Activated CD4-positive, alpha-beta T cell treated with anti-CD3 and anti-CD28 coated beads, Interleukin-10, Interleukin-2, amounts not matched to agents 100 ng/mL and 50 ng/mL, durations not matched to agents 16 hours and 8 hours (primary cell): ENCODE results near the gene KCNQ1.

Experiments
- DNase-seq: peaks from one replicate; pipeline ENCODE4 v3.0.0-alpha.2; 2020

Gene KCNQ1

DNA sequence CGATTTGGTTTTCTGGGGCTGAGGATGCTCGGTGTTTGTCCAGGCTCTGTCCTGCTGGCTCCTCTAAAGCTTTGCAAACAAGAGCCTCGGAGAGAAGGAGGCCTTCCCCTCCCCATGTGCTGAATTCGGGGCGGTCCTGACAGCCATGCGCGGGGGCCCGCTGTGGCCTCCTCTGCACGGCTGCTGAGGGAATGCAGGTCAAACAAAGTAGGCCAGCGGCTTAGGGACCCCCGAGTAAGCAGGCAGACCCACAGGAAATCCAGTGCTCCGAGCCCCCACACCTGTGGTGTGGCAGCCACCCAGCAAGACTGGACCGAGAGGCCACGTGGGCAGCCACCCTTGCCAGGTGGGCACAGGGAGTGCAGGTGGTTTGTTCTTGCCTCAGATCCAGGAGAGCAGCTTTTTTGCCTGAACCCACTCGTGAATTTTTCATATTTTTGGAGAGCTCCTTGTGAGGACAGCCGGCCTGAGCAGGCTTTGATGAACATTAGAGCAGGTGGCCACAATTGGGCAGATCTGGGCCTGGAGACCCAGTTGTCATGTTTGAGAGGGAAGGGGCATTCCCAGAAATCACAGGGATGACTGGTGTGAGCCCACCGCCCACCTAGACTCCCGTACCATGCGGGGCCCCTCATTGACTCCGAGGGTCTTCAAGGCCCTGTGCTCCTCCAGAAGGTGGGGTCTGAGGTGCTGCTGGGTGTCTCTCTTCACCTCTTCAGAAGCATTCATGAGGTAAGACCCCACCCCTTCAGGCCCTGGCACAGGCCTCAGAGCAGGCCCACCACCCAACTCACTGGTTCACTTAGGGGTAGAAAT is 298.0 kb downstream of the KCNQ1 start:
- DNase-seq: no peak

DNA sequence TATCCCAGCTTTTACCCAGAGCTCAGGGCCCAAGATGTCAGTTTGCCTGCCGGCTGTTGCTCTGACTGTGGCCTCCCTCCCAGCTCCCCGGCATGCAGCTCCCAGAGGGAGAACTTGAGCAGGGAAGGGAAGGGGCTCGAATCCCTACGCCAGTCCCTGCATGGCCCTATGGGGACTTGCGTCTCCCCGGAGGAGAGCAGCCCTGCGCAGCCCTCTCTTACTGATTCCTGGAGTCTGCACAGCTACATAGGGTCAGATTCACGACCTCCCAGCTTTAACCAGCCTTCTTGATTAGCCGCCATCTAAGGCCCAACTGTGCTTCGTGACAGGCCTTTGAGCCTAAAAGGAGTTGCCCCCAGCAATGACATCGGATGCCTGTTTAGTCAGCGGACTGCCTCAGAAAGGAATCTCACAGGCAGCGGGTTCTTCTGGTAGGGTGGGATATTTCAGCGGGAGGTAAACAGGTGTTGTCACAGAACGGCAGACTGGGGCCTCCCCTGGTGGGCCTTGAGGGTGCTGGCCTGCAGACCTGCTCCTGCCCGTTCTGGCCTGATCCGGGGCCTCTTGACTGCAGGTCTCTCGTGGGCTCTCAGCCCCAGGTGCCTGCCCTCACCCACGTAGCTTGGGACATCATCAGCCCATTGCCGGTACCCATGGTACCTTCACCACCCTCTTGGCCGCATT is 298.8 kb downstream of the KCNQ1 start:
- DNase-seq: no peak

DNA sequence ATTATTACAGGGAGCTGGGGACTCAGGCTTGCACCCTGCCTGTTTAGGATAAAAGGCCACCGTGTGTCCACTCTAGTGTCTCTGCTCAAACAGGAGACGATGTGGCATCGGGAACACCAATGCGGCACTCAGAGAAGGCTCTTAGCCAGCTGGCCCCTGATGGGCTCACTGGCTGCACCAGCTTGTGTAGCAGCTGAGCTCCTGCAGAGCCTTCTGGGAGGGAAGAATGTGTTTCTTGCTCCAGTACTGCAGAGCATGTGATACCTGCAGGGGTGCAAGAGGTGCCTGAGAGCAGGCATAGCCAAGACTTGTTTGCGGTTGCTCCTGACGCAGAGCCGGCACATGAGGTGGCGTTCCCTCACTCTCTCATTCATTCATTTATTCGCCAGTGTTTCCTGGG is 299.4 kb downstream of the KCNQ1 start:
- no peak for DNase-seq

DNA sequence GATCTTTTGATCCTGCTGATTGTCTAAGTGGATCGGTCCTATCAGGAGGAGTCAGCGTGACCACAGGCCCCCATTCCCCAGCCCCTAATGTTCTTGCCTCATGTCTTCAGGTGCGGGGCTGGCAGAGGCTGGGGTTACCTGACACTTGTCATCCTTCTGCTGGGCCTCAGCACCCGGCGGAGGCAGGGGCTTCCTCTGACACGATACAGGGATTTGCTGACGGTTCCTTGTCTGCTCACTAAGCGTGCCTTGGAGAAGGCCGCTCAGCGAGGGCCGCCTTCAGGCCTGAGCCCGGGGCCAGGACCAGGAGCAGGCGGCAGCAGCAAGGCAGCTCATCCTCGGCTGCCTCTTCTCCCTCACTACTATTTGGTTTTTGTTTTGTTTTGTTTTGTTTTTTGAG is 300.7 kb downstream of the KCNQ1 start:
- DNase-seq: no peak

DNA sequence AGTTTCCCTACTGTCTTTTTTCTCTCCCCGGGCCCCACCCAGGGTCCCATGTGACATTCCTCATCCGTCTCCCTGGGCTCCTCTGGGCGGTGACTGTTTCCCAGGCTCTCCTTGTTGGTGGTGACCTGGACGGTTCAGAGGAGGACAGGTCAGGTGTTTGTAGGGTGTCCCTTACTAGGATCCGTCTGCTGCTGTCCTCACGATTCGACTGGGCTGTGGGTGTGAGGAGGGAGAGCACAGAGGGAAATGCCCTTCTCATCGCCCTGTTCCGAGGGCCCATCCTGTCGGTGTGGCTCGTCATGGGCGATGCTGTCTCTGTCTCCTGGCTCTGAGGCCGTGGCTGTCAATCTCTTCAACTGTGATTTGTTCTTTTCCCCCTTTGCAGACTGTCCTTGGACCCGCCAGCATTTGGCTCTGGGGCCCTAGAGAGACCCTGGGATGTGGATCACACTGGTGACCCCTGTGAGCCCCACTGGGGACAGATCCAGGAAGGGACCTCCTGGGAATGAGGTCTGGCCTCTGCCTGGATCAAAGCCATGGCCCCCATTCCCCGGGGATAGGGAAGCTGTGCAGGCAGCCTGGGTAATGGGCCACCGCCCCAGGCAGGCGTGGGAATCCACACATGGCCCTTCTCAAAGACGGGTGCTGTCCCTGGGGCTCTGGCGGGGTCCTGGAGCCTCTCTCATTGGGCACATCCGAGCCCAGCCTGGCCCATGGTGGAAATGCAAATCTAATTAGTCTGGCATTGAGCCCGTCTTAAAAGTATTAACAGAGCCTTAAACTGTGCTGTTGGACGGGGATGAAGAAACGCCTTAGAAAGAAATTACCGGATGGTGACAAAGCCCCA is 301.8 kb downstream of the KCNQ1 start:
- no peak for DNase-seq

DNA sequence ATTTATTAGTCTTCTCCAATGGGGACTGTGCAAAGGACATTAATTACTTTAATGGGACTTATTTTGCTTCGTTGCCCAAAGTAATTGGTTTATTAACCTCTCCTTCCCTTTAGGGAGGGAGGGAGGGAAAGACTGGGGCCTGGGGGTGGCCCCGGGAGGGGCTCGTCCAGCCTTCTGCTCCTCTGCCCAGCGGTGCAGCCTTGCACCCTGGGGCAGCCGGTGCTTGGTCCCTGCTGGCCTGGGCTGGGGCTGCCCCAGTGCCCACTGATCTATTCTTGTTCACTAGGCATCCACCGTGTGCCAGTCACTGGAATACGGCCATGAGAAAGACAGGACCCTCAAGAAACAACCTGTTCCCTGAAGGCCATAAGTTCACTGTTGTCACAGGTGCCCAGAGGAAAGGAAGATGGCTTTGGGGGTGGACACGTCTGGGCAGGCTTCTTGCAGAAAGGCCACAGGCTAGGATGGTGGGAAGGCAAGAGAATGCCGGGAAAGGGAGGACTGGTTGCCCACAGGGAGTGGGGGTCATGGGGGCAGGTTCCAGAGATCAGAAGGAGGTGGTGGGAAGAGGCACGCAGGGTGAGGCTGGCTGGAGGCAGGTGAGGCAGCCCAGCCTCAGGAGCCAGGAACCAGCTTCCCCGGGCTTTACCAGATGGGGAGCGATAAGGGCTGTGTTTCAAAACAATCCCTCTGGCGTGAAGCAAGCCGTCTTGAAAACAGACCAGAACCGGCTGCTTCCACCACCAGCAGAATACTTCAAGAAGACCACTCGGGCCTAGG is 302.6 kb downstream of the KCNQ1 start:
- no peak for DNase-seq

DNA sequence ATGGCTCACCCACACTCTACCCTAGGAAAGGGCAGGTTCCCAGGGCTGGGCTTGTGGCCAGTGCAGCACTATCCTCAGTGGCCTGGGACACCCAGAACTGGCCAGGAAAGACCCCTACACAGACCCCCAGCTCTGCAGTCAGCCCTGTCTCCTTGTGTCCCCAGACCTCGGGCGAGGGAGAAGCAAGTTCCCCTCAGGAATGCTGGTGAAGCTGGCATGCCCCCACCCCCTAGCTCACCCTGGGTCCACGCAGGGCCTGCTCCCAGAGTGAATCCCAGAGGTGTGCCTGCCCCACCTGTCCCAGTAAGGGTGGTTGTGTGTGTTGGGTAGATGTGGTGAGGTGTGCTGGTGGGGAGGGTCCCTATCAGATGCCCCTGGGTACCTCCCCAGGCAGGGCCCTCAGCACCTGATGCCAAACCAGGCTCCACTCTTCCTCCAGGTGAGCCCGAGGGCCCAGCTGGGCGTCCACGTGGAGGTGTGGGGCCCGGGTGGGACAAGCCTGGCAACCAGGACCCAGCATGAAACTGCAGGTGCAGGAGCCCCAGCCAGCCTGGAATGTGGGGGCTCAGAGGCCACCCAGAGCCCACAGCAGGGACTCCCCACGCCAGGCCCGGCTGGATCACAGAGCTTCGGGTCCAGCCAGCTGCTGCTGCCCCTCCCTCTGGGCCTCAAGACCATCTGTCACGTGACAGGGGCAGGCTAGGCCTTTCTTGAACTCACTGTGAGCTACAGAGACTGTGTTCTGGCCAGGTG is 303.4 kb downstream of the KCNQ1 start:
- DNase-seq: no peak

DNA sequence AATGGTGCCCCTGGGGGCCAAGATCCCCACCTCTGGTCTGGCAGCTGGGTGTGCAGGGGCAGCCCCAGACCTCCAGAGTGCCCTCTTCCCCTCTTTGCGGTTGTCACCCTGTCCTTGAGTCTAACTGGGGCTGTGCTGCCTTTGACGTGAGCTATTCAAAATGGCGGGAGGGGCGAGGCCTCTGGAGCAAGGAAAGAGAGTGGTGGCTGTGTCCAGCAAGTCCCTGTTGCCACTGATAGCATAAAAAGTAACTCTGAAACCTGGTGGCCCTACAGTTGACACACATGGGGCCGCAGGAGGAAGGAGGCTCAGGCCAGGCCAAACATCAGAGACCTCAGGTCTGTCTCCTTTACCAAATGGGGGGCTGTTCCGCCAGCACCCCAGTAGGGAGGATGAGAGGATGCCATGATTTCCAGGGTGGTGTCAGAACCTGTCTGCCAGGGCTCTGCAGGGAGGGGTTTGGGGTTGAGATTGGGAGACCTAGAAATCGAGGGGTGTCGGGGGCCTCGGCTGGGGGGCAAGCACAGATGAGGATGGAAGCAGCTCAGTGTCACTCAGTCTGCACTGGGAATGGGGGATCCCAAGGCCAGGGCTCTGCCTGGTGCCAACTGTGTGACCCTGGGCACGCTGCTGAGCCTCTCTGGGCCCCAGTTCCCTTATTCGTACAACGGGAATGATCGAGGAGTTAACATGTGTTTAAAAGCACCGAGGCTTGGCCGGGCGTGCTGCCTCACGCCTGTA is 304.2 kb downstream of the KCNQ1 start:
- no peak for DNase-seq

DNA sequence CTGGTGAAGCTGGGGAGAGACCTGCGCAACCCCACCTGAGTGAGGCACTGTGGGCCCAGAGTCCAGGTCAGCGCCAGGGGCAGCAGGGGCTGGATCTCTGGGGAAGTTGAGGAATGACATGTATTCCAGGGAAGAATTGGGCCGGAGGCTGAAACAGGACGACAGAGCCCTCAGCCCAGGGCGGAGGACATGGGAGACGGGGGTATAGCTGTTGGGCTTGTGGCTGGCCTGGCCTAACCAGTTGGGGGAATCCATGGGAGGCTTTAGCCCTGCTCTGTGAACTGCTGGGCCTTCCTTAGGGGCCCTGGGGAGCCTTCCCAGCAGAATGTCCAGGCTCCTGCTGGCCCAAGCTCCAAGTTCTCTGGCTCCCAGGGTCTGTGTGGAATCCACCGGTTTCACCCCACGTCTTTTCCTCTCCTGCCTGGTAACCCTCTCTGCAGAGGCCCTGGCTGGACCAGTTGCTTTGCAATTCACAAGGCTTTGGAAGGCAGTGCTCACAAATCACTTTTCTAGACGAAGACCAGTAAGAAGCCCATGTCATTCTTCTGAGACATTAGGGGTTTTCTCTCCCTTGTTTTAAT is 305.4 kb downstream of the KCNQ1 start:
- DNase-seq: no peak

DNA sequence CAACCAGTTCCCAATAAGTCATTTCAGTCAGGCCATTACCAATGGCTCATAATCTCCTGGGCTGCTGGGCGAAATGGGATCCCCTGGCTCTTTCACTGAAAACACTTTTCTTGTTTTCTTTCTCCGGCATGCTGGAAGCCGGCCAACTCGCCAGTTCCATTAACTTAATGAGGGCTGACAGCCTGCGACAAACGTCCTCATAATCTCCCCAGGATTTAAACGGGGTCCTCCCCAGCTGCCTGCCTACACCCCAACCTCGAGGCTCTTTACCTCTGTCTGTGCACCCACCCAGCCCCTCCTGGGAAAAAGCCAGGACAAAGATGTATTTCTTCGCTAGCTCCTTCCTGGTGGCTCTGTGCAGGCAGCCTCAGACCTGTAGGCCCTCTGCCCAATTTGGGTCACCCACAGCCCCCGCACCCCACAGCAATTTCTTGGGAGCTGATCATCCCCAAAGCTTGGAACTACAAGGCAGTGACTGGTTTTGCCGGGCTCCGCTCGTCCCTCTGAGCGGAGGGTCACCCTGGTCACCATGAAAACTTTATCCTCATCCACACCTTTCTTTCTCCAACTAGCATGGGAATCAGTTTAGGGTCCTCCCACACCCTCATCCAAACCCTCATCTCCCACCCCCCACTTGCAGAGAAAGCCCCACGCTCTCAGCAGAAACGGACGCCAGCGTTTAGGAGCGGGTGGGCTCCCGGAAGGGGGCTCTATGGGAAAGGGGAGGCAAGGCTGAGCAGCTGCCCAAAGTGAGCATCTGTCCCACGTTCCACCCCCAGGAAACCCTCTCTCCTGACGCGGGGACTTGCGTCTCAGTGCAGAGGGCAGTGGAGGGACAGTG is 306.1 kb downstream of the KCNQ1 start:
- no peak for DNase-seq

DNA sequence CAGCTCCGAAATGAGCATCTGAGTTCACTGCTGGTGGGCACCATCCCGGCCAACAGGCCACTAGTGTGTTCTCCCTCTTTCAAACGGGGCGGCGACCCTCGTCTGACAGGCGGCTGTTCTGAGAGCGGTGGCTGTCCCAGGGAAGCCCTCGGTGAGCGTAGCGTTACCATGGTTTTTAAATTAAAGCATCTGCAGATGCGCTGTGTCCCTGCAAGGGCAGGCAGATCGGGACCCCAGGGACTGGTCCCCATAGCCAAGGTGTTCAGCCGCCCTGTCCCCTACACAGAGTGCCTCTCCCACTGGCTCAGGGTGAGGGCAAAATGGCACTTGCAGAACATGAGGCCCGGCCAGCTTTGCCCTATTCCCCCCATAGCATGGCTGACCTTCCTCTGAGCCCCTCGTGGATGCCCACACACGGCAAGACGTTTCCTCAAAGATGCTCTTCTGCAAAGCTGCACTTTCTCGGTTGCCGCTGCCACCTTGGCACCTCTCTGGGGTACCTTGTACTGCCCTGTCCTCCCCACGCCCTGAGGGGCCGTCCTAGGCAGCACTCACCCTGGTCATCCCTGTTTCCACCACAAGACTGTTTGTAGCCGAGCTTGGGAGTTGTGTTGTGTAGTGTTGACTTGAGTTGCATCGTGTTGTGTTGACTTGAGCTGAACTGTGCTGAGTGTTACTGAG is 306.9 kb downstream of the KCNQ1 start:
- DNase-seq: no peak

DNA sequence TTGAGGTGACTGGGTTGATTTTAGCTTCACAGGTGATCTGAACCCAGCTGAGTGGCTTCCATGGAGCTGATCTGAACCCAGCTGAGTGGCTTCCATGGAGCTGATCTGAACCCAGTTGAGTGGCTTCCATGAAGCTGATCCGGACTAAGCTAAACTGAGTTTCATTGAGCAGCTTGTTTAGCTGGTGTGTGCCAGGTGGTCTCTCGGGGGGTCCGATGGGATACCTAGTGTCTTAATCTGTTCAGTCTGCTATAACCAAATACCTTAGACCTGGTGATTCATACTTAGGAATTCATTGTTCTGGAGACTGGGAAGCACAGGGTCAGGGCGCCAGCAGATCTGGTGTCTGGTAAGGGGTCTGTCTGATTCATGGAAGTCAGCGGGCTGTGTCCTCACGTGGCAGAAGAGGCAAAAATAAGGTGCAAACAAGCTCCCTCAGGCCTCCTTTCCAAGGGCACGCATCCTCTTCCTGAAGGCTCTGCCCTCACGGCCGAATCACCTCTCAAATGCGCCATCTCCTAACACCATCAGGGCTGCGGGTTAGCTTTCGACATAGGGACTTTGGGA is 307.5 kb downstream of the KCNQ1 start:
- DNase-seq: no peak

DNA sequence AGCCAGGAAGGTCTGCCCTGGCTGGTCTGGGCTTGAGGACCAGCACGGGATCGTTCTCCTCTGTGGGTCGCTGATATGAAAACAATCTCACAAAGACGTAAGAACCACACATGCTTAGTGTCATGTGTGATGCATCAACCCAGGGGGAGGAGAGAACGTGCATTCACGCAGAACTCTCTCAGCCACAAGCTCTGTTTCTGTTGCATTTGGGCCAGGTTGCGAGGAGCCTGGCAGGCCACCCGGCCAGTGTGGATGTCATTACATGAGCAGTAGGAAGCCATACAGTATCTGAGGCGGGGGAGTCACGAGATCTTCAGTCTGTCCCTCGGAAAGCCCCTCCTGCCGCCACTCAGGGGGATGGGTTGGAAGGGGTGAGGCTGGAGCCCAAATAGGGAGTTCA is 308.1 kb downstream of the KCNQ1 start:
- DNase-seq: no peak

DNA sequence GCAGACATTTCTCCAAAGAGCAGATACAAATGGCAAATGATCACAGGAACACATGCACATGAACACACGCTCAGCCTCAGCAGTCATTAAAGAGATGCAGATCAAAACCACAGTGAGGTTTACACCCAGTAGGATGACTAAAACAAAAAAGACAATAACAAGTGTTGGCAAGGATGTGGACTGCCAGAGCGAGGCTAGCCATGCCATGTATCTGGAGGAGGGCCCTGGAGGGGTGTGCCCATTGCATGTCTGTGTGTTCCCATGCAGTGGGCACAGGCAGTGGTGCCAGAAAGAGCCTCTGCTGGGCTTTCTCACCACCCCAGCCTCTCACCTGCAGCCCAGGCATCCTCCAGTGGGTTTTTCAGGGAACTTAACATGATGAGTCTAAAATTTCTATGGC is 309.2 kb downstream of the KCNQ1 start:
- no peak for DNase-seq

DNA sequence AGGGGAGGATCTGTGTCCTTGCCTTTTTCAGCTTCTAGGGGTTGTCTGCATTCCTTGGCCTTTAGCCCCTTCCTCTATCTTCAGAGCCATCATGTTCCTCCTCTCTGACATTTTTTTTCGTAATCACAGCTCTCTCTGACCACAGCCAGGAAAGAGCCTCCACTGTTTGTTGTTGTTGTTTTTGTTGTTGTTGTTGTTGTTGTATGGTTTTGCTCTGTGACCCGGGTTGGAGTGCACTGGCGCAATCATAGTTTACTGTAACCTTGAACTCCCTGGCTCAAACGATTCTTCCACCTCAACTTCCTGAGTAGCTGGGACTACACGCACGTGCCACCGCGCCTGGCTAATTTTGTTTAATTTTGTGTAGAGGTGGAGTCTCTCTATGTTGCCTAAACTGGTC is 310.3 kb downstream of the KCNQ1 start:
- no peak for DNase-seq

DNA sequence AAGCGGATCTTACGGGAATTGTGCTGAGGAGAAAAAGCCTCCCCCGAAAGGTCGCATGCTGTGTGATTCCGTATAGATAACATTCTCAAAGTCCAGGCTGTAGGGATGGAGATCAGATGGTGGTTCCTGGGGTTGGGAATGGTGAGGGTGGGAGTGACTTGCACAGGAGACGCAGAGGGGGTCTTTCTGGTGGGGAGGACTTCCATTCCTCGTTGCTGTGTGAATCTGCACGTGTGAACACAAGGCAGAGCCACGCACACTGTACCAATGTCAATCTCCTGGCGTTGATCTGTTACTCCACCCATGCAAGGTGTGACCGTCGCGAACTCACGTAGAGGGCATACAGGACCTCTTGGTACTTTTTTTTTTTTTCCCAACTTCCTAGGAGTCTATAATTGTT is 313.9 kb downstream of the KCNQ1 start:
- no peak for DNase-seq

DNA sequence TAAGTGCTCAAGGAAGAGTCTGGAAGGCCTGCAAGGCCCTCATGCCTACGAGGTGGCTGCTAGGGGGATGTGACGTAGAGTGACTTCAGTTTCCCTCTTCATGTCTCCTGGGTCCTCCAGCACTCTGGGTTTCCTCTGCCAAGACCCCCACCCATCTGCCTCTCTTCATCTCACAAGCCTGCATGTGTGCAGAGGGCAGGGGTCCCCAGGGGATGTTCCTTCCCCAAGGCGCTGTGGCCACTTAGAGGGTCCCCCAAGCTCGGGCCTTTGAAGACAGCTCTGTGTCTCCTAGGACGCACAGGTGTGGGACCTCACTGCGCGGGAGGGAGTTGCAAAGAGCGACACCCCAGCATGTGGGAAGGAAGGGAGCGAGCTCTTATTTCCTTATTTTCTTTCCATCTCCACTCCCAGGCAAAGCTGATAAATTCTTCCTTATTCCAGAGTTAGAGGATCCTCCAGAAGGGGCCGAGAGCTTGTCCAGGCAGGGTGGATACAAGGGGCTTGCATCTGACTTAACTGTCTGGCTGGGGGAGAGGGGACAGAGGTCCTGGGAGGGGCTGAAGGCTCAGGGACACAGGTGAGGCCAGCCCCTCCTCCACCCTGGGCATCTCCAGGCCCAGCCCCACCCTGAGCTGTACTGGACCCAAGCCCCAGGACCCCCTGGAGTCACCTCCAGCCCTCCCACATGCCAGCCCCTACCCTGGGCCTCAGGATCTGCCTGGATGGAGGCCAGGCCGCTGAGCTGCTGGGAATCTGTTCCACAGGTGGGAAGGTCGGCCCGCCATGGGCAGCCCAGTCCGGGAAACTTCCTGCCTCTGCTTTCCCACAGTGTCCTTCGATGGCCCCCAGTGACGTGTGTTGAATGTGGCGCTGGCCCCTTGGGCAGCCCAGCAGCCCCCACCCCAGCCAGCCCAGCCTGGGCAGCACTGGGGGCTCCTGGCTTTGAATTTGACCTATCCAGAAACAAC is 314.7 kb downstream of the KCNQ1 start:
- DNase-seq: no peak
